Left lung (tissue), 10 donors: ENCODE measurements around the gene EPHA3. TPM values are rescaled to one million over a fixed set of nuclear protein-coding genes. Genes with fewer than 3 reads are reported as not detected.

Experiments
- ATAC-seq: fragments of 200-7000 bp; cut with Tn5 transposase; one replicate; pipeline ENCODE4 v1.9.1; 2020; ENCODE audit warnings: moderate library complexity
- DNase-seq, 4 donors: peaks; one replicate each; pipeline ENCODE4 v3.0.0-alpha.2; 2013 to 2020
- H3K27ac ChIP-seq, 2 donors: fragments of 200-600 bp; sonication (generic) in 1 of 2; one replicate each; pipeline versions ENCODE4 v1.5.0 to v1.8.0; 2020 to 2021
- H3K27me3 ChIP-seq, 2 donors: fragments of 200-600 bp; sonication (generic) in 1 of 2; one replicate each; pipeline versions ENCODE4 v1.5.0 to v1.8.0; 2020 to 2021
- H3K36me3 ChIP-seq, 2 donors: fragments of 200-600 bp; sonication (generic) in 1 of 2; one replicate each; pipeline versions ENCODE4 v1.5.0 to v1.8.0; 2020 to 2021
- H3K4me1 ChIP-seq, 2 donors: fragments of 200-600 bp; one replicate each; pipeline ENCODE4 v1.8.0; 2021
- H3K4me3 ChIP-seq, 2 donors: fragments of 200-600 bp; sonication (generic) in 1 of 2; one replicate each; pipeline versions ENCODE4 v1.5.0 to v1.8.0; 2020 to 2021; ENCODE audit warnings: mild to moderate bottlenecking in 1 of 2
- H3K9me3 ChIP-seq, 2 donors: fragments of 200-600 bp; sonication (generic) in 1 of 2; one replicate each; pipeline versions ENCODE4 v1.5.0 to v1.8.0; 2020 to 2021
- intact Hi-C, 2 donors: fragments of 100-400 bp; cut with DNase I; formaldehyde crosslinking; loops; one replicate each; pipeline versions ENCODE4 v1.11.2 to v1.14.2; 2022
- polyA plus RNA-seq, 6 donors: library from polyadenylated mRNA; unstranded; fragments of 120-200 nt; gene quantifications; one replicate each; pipeline ENCODE4 v1.2.1, GENCODE V29; 2013; ENCODE audit not compliant: insufficient read length in 6 of 6
- total RNA-seq, 2 donors: library from RNA; stranded (reverse); fragmentation: NEBNext Ultra II Directional; extraction: Animal tissue kit (Norgen Biotek cat#: 25700); gene quantifications; one replicate each; pipeline ENCODE4 v1.2.1, GENCODE V29; 2021
- TF ChIP-seq, protein P1 (sequence below), 2 donors: fragments of 200-600 bp; sonication (generic) in 1 of 2; IDR thresholded peaks; one replicate each; pipeline versions ENCODE4 v1.5.0 to v1.8.0; 2021; ENCODE audit warnings: antibody characterized with exemption in 2 of 2
- donor health status: DM: no; HTN: yes; CAD: no.
- donor health status: DM: no; HTN: no; CAD: no.

Gene EPHA3
- total and polyA plus RNA-seq, 8 donors = 1.9 to 13.9 (median 11.1) TPM

DNA sequence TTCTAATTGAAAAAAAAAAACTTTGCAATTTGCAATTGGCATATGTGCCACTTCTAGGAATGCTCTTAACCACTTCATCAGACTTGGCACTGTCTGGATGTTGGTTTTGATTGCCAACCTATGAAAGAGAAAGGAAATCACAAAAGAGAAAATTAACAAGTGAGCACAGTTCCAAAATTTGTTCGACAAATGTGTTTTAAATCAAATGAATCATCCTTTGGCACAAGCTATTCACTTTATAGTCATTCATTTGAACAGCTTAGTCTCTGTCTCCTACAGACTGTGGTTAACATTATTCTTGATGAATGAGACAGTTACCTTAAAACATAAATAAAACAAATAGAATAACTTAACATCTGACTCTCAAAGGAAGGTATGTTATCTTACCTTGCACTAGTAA lies 265.0 kb downstream of the EPHA3 start:
- Histone ChIP-seq H3K4me3 (no peak overlapping the region), H3K27me3 (no peaks in the 10 kb centered on the region), H3K27ac (no peak overlapping the region), H3K4me1 (no peaks in the 10 kb centered on the region), H3K9me3 (peaks cover 0 to 9% of the 10 kb centered on the region in 2 donors), H3K36me3 (no peaks in the 10 kb centered on the region)
- intact Hi-C loops = no loop called here
- TF ChIP-seq, protein P1, sequence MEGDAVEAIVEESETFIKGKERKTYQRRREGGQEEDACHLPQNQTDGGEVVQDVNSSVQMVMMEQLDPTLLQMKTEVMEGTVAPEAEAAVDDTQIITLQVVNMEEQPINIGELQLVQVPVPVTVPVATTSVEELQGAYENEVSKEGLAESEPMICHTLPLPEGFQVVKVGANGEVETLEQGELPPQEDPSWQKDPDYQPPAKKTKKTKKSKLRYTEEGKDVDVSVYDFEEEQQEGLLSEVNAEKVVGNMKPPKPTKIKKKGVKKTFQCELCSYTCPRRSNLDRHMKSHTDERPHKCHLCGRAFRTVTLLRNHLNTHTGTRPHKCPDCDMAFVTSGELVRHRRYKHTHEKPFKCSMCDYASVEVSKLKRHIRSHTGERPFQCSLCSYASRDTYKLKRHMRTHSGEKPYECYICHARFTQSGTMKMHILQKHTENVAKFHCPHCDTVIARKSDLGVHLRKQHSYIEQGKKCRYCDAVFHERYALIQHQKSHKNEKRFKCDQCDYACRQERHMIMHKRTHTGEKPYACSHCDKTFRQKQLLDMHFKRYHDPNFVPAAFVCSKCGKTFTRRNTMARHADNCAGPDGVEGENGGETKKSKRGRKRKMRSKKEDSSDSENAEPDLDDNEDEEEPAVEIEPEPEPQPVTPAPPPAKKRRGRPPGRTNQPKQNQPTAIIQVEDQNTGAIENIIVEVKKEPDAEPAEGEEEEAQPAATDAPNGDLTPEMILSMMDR (IDR thresholded peaks at IDR 0.05) = no peak
- DNase-seq = no peak
- no peak for ATAC-seq

DNA sequence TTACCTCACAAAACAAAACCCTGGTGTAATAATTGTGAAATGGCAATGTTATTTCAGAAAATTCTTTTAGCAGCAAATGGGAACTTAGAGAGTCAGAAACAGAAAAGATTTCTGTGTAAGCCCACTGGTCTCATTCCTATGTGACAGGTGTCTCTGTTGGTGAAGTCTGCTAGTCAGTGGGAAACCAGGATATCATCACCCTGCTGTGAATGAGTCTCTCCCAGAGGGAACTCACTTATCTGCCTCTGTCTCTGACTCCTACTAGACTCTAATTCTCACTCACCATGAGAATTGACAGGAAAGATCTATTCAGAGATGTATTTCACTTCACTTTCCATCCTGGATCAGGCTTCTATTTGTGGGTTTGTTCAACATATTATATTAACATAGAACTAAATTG lies 266.0 kb downstream of the EPHA3 start:
- DNase-seq (no peak), ATAC-seq (no peak)
- TF ChIP-seq, protein P1 (IDR thresholded peaks at IDR 0.05) = no peak
- Histone ChIP-seq H3K27ac (no peak overlapping the region), H3K4me1 (no peaks in the 10 kb centered on the region), H3K36me3 (no peaks in the 10 kb centered on the region), H3K4me3 (no peak overlapping the region), H3K27me3 (no peaks in the 10 kb centered on the region), H3K9me3 (peaks cover 0 to 6% of the 10 kb centered on the region in 2 donors)
- intact Hi-C loops = no loop called here

DNA sequence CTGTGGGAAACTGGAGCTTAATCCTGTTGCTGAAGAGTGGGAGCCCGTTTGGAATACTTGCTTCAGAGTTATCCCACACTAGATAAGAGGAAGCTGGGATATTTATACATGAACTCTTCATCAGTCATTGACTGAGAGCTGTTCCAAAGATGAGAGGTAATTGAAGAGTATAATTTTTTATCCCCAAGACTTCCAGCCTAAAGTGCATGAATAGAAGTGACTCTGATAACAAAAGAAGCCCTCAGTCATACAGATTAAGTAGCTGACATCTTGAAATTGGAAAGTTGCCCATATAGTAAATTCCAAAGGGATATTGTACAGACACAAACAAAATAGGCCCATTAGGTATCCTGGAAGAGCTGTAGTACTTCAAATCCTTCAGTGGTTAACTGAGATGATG lies 268.0 kb downstream of the EPHA3 start:
- Histone ChIP-seq H3K4me1 (no peaks in the 10 kb centered on the region), H3K27me3 (no peaks in the 10 kb centered on the region), H3K4me3 (no peak overlapping the region), H3K9me3 (no peaks in the 10 kb centered on the region), H3K36me3 (no peaks in the 10 kb centered on the region), H3K27ac (no peak overlapping the region)
- intact Hi-C loops = no loop called here
- DNase-seq (no peak), ATAC-seq (no peak)
- TF ChIP-seq, protein P1 (IDR thresholded peaks at IDR 0.05) = no peak

DNA sequence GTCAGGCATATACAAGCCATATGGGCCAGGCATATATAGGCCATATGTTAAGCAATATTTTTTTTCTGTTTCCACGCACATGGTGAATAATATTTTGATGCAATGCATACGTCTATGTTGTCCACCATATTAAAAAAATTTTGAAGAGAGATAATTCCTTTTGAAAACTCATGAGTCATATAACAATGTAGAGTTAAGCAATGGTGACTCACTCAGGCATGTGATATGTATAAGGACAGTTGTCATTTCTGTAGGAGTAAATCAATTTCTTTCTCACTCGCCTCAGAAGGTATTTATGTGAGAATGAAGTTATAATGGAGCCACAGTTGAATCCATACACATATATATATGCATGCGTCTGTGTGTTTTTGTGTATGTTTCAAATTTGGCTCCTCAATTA lies 272.6 kb downstream of the EPHA3 start:
- H3K4me3 ChIP-seq = no peak overlapping the region
- H3K36me3 ChIP-seq = no peaks in the 10 kb centered on the region
- no peaks in the 10 kb centered on the region for H3K4me1 ChIP-seq
- intact Hi-C loops = no loop called here
- H3K27ac ChIP-seq = no peak overlapping the region
- ATAC-seq (no peak), DNase-seq (no peak)
- peaks cover 0 to 10% of the 10 kb centered on the region in 2 donors for H3K9me3 ChIP-seq
- H3K27me3 ChIP-seq = no peaks in the 10 kb centered on the region
- TF ChIP-seq, protein P1 (IDR thresholded peaks at IDR 0.05) = no peak

DNA sequence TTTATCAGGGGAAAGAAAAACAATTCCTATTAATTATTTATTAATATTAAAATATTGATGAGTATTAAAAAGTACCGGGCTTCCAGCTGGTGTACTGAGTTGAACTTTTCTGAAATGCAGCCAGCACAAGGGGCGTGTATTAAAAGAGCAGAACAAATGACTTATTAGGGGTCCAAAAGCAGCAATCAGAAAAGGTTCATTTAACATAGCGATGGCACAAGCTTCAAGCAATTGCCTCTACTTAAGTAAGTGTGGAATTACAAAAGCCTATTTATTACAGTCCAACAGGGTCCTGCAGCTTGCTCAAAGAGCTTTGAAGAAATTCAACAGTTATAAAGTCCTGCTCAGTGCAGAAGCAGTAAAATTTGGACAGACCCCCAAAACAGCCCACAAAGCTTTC lies 285.6 kb downstream of the EPHA3 start:
- intact Hi-C loops = no loop called here
- no peaks in the 10 kb centered on the region for H3K27me3 ChIP-seq
- TF ChIP-seq, protein P1 (IDR thresholded peaks at IDR 0.05) = no peak
- no peaks in the 10 kb centered on the region for H3K4me1 ChIP-seq
- no peak overlapping the region for H3K4me3 ChIP-seq
- DNase-seq (peak in 1 of 4 donors; percentile 29), ATAC-seq (no peak)
- no peaks in the 10 kb centered on the region for H3K9me3 ChIP-seq
- H3K36me3 ChIP-seq = no peaks in the 10 kb centered on the region
- no peak overlapping the region for H3K27ac ChIP-seq
